HepG2 (cell line): ENCODE measurements around the gene CPNE5. TPM values are rescaled to one million over a fixed set of nuclear protein-coding genes. Genes with fewer than 3 reads are reported as not detected.

Experiments used
- ATAC-seq: fragments of 200-7000 bp; cut with Tn5 transposase; 3 replicates; pipeline ENCODE4 v1.9.1; 2020; ENCODE audit warnings: mild to moderate bottlenecking, moderate library complexity
- BruUV-seq: library from RNA; stranded (reverse); fragments of 400-500 nt; replicated peaks from 2 replicates; lab custom pipeline; 2021; lab: Mats Ljungman, UMichigan
- CTCF ChIA-PET: fragments of 300-600 bp; formaldehyde crosslinking; extraction: SDS; loops from one replicate; lab custom pipeline; 2021; ENCODE audit warnings: low total read pairs, inconsistent platforms, low intra/inter-chr PET ratio; lab: Yijun Ruan, JAX
- POLR2A ChIA-PET: fragments of 350-600 bp; sonication (Branson Sonifier 250); formaldehyde crosslinking; loops from one replicate; lab custom pipeline; 2020; ENCODE audit warnings: antibody characterized with exemption, inconsistent platforms; lab: Yijun Ruan, JAX
- DNase-seq: peaks from one replicate; pipeline ENCODE4 v3.0.0-alpha.2; 2015; ENCODE audit warnings: low spot score
- FAIRE-seq: peaks from 3 replicates; lab custom pipeline; 2011; peaks lifted over from hg19 to GRCh38; lab: Jason Lieb, UNC
- H2AFZ ChIP-seq: one replicate; pipeline ENCODE4 v1.6.1; 2011; ENCODE audit warnings: low read length, inconsistent platforms
- H3K27ac ChIP-seq: fragments of 300-600 bp; 3 replicates; pipeline ENCODE4 v1.8.0; 2011; ENCODE audit warnings: mixed run types, mild to moderate bottlenecking, mixed read lengths, low read length, inconsistent platforms; ENCODE audit not compliant: insufficient read depth; ENCODE audit errors: extremely low read length
- H3K27me3 ChIP-seq, 2 experiments: fragments of 200-600 bp in 1 of 2; 2 replicates in 1 of 2; 3 replicates in 1 of 2; pipeline versions ENCODE4 v1.6.0 to v1.8.0; 2011; ENCODE audit warnings: low read length in 2 of 2, mild to moderate bottlenecking in 2 of 2, moderate library complexity in 2 of 2, inconsistent platforms in 1 of 2; ENCODE audit not compliant: insufficient read depth in 2 of 2, control insufficient read depth in 1 of 2
- H3K36me3 ChIP-seq, 2 experiments: fragments of 200-600 bp in 1 of 2; replicated peaks in 1 of 2; 2 replicates in 1 of 2; 3 replicates in 1 of 2; pipeline versions ENCODE4 v1.5.1 to v1.8.0; 2011; ENCODE audit warnings: low read length in 2 of 2, inconsistent platforms in 1 of 2; ENCODE audit not compliant: insufficient read depth in 2 of 2, control insufficient read depth in 1 of 2
- H3K4me1 ChIP-seq: 2 replicates; pipeline ENCODE4 v1.5.1; 2012; ENCODE audit warnings: low read length, inconsistent platforms; ENCODE audit not compliant: insufficient read depth
- H3K4me2 ChIP-seq: 2 replicates; pipeline ENCODE4 v1.6.0; 2011; ENCODE audit warnings: low read depth, low read length, inconsistent platforms
- H3K4me3 ChIP-seq, 3 experiments: fragments of 200-600 bp in 1 of 3; sonication (generic), shearing (Covaris generic) in 1 of 3; replicated peaks in 1 of 3; 2 replicates each; pipeline ENCODE4 v1.5.1; 2011 to 2016; ENCODE audit warnings: low read length in 3 of 3, inconsistent platforms in 2 of 3, low read depth in 2 of 3, mild to moderate bottlenecking in 2 of 3, control low read depth in 1 of 3, mixed read lengths in 1 of 3; ENCODE audit not compliant: insufficient read depth in 1 of 3
- H3K79me2 ChIP-seq: one replicate; pipeline ENCODE4 v1.6.1; 2011; ENCODE audit warnings: low read length, inconsistent platforms; ENCODE audit not compliant: insufficient read depth
- H3K9ac ChIP-seq: 2 replicates; pipeline ENCODE4 v1.6.0; 2011; ENCODE audit warnings: mild to moderate bottlenecking, low read depth, low read length, inconsistent platforms; ENCODE audit not compliant: insufficient read depth
- H3K9me3 ChIP-seq: 2 replicates; pipeline ENCODE4 v1.5.1; 2012; ENCODE audit warnings: mild to moderate bottlenecking, low read length
- H4K20me1 ChIP-seq: 2 replicates; pipeline ENCODE4 v1.6.0; 2011; ENCODE audit warnings: inconsistent platforms, mild to moderate bottlenecking, low read length, moderate library complexity; ENCODE audit not compliant: insufficient read depth
- IKZF1 ChIP-seq: fragments of 450-650 bp; IDR thresholded peaks from 2 replicates; pipeline ENCODE4 v1.7.1; 2016
- PAX8 ChIP-seq: sonication (generic); formaldehyde crosslinking; IDR thresholded peaks from 2 replicates; pipeline ENCODE4 v1.8.0; 2022; ENCODE audit warnings: mild to moderate bottlenecking, missing genetic modification reagents, borderline replicate concordance
- TARDBP ChIP-seq: sonication (generic); formaldehyde crosslinking; IDR thresholded peaks from 2 replicates; pipeline ENCODE4 v1.8.0; 2022; ENCODE audit warnings: mild to moderate bottlenecking, missing genetic modification reagents
- ZFP36 ChIP-seq: fragments of 150-350 bp; IDR thresholded peaks from 2 replicates; pipeline ENCODE4 v1.6.1; 2018; ENCODE audit warnings: borderline replicate concordance, low read length, low read depth; ENCODE audit not compliant: partially characterized antibody
- ZFP90 ChIP-seq: sonication (generic); formaldehyde crosslinking; IDR thresholded peaks from 2 replicates; pipeline ENCODE4 v1.8.0; 2022; ENCODE audit warnings: missing genetic modification reagents, mild to moderate bottlenecking, inconsistent platforms, borderline replicate concordance
- ZNF12 ChIP-seq: sonication (generic); formaldehyde crosslinking; IDR thresholded peaks from 2 replicates; pipeline ENCODE4 v1.5.0; 2020; ENCODE audit warnings: missing genetic modification reagents
- ZNF317 ChIP-seq: sonication (generic); formaldehyde crosslinking; IDR thresholded peaks from 2 replicates; pipeline ENCODE4 v1.5.0; 2020; ENCODE audit warnings: mild to moderate bottlenecking, missing genetic modification reagents
- ZNF713 ChIP-seq: sonication (generic); formaldehyde crosslinking; IDR thresholded peaks from 2 replicates; pipeline ENCODE4 v1.4.0; 2020; ENCODE audit warnings: mild to moderate bottlenecking, missing genetic modification reagents
- WGBS: methylation state at CpG from one replicate; pipeline ENCODE4 v1.1.6; 2017; ENCODE audit warnings: low lambda C conversion rate; 5-methylcytosine and 5-hydroxymethylcytosine counted together
- in situ Hi-C: cut with HindIII; loops from 2 replicates; pipeline ENCODE4 v1.10.0; 2017; ENCODE audit warnings: low pct_unique_long_range_greater_than_20kb; ENCODE audit not compliant: extremely low pct_ligation_motif_present
- intact Hi-C: fragments of 100-400 bp; cut with micrococcal nuclease; formaldehyde crosslinking; loops from one replicate; pipeline ENCODE4 v1.10.0; 2022; ENCODE audit not compliant: unreplicated experiment
- polyA plus RNA-seq, 8 experiments: library from polyadenylated mRNA; depleted of rRNA in 3 of 8; stranded (reverse) in 7 of 8; unstranded in 1 of 8; fragments of >200 nt; fragmentation: Illumina TruSeq in 4 of 8; extraction: Trizol in 4 of 8; gene quantifications; 2 replicates each; pipeline versions ENCODE4 v1.2.1 to v1.2.3, GENCODE V29; 2011 to 2016; ENCODE audit warnings: low read depth in 4 of 8, missing spikeins in 1 of 8, mixed read lengths in 1 of 8; ENCODE audit not compliant: insufficient read depth in 1 of 8
- total RNA-seq, 5 experiments: library from RNA; depleted of rRNA; stranded (reverse); fragments of >200 nt; fragmentation: Illumina TruSeq; extraction: Trizol; gene quantifications; 2 replicates each; pipeline ENCODE4 v1.2.3, GENCODE V29; 2016; ENCODE audit warnings: low read depth in 1 of 5
- TF ChIP-seq, protein P1 (sequence below): sonication (generic); formaldehyde crosslinking; IDR thresholded peaks from 2 replicates; pipeline ENCODE4 v1.5.1; 2020; ENCODE audit warnings: mild to moderate bottlenecking, missing genetic modification reagents, moderate library complexity

Gene CPNE5
- total and polyA plus RNA-seq, 2 of the 13 experiments (the other 11 are each of a cell fraction or from before 2014, with no cell fraction given) = 0.16 TPM; not detected in 1

DNA sequence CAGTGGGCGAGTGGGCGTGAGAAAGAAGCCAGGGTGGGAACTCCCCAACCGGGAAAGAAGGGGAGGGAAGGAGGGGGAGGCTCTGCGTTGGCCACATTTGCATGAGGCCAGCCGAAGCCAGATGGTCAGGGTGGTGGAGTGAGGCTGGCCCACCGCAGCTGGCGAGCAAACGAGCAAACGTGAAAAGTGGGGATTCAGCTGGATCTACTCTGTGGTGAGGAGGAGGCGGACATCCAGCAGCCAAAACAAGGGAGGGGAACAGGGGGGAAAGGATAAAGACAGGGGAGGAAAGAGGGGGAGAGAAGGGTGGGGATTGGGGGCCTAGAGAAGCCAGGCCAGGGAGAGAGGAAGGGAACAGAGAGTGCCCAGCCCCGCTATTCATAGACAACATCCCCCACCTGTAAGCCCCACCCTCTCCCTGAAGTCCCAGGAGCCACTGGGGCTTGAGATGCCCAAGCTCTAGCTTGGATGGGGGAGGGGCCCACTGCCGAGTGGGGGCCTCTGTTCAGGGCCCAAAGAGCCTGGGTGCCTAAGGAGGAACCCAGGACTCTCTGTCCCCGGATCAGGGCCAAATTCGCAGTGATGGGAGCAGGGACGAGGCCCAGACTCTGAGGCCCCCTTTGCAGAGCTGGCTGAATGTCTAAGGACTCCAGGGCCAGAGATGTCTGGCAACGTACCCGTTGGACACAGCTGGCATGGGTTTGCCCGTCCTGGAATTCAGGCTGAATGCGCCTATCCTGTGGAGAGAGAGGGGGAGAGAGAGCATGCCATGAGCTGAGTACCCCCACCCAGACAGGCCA is 45.1 kb downstream of the CPNE5 start:
- BruUV-seq = no TSS peak

More for the DNA sequence above, 45.1 kb downstream of the CPNE5 start:
- no peak overlapping the region for H3K27ac ChIP-seq
- intact Hi-C loops = no loop called here
- H3K4me1 ChIP-seq = no peaks in the 10 kb centered on the region
- H3K9ac ChIP-seq = no peak overlapping the region
- no peaks in the 10 kb centered on the region for H4K20me1 ChIP-seq
- FAIRE-seq (no peak), ATAC-seq (no peak), DNase-seq (no peak)
- H2AFZ ChIP-seq = no peak overlapping the region
- WGBS = 16% methylated on average over 18 of the region's 19 CpGs
- H3K27me3 ChIP-seq = peaks cover 14 to 72% of the 10 kb centered on the region in 2 experiments; a peak in 4 of 5 replicates
- in situ Hi-C loops = no loop called here
- ChIA-PET POLR2A (no interaction called here), CTCF (no interaction called here)
- H3K36me3 ChIP-seq = no peaks in the 10 kb centered on the region
- H3K9me3 ChIP-seq = no peaks in the 10 kb centered on the region
- no peak overlapping the region for H3K4me2 ChIP-seq
- no peak overlapping the region for H3K4me3 ChIP-seq
- TF ChIP-seq ZFP36 (no peak), TARDBP (CRISPR knock-in tag) (no peak), ZNF12 (CRISPR knock-in tag) (no peak), IKZF1 (no peak), PAX8 (CRISPR knock-in tag) (no peak), ZNF317 (CRISPR knock-in tag) (no peak), ZNF713 (CRISPR knock-in tag) (no peak), ZFP90 (CRISPR knock-in tag) (no peak)
- TF ChIP-seq, protein P1, sequence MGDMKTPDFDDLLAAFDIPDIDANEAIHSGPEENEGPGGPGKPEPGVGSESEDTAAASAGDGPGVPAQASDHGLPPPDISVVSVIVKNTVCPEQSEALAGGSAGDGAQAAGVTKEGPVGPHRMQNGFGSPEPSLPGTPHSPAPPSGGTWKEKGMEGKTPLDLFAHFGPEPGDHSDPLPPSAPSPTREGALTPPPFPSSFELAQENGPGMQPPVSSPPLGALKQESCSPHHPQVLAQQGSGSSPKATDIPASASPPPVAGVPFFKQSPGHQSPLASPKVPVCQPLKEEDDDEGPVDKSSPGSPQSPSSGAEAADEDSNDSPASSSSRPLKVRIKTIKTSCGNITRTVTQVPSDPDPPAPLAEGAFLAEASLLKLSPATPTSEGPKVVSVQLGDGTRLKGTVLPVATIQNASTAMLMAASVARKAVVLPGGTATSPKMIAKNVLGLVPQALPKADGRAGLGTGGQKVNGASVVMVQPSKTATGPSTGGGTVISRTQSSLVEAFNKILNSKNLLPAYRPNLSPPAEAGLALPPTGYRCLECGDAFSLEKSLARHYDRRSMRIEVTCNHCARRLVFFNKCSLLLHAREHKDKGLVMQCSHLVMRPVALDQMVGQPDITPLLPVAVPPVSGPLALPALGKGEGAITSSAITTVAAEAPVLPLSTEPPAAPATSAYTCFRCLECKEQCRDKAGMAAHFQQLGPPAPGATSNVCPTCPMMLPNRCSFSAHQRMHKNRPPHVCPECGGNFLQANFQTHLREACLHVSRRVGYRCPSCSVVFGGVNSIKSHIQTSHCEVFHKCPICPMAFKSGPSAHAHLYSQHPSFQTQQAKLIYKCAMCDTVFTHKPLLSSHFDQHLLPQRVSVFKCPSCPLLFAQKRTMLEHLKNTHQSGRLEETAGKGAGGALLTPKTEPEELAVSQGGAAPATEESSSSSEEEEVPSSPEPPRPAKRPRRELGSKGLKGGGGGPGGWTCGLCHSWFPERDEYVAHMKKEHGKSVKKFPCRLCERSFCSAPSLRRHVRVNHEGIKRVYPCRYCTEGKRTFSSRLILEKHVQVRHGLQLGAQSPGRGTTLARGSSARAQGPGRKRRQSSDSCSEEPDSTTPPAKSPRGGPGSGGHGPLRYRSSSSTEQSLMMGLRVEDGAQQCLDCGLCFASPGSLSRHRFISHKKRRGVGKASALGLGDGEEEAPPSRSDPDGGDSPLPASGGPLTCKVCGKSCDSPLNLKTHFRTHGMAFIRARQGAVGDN (CRISPR knock-in tag) = no peak
- no peaks in the 10 kb centered on the region for H3K79me2 ChIP-seq
